Osteoblast (primary cell): Measurements from ENCODE around the gene SLC37A1. TPM values are rescaled to one million over a fixed set of nuclear protein-coding genes. Genes with fewer than 3 reads are reported as not detected.

Source experiments
- DNase-seq: peaks from one replicate; pipeline ENCODE4 v3.0.0; 2011; ENCODE audit warnings: low spot score, mixed read lengths; ENCODE audit not compliant: insufficient read length; ENCODE audit errors: missing footprints
- H2AFZ ChIP-seq: 2 replicates; pipeline ENCODE4 v1.6.0; 2011; ENCODE audit warnings: mild to moderate bottlenecking, low read length
- H3K27ac ChIP-seq: 2 replicates; pipeline ENCODE4 v1.5.1; 2011; ENCODE audit warnings: mild to moderate bottlenecking, low read depth, low read length, moderate library complexity
- H3K27me3 ChIP-seq: 2 replicates; pipeline ENCODE4 v1.6.0; 2012; ENCODE audit warnings: mild to moderate bottlenecking, control low read depth, inconsistent platforms, low read length, moderate library complexity; ENCODE audit not compliant: insufficient read depth
- H3K36me3 ChIP-seq: 2 replicates; pipeline ENCODE4 v1.5.1; 2011; ENCODE audit warnings: mild to moderate bottlenecking, low read length, control low read depth, moderate library complexity; ENCODE audit not compliant: insufficient read depth
- H3K4me1 ChIP-seq: 2 replicates; pipeline ENCODE4 v1.5.1; 2011; ENCODE audit warnings: mild to moderate bottlenecking, low read length, control low read depth, moderate library complexity; ENCODE audit not compliant: insufficient read depth
- H3K4me2 ChIP-seq: 2 replicates; pipeline ENCODE4 v1.6.0; 2011; ENCODE audit warnings: mild to moderate bottlenecking, low read length; ENCODE audit not compliant: insufficient read depth
- H3K4me3 ChIP-seq: fragments of 200-600 bp; sonication (generic); 3 replicates; pipeline ENCODE4 v1.5.1; 2012; ENCODE audit warnings: mild to moderate bottlenecking, low read length, inconsistent platforms; ENCODE audit not compliant: insufficient read depth
- H3K79me2 ChIP-seq: 2 replicates; pipeline ENCODE4 v1.6.0; 2012; ENCODE audit warnings: mild to moderate bottlenecking, low read length, control low read depth, inconsistent platforms; ENCODE audit not compliant: insufficient read depth
- H3K9me3 ChIP-seq: 2 replicates; pipeline ENCODE4 v1.5.1; 2011; ENCODE audit warnings: low read depth, low read length, control low read depth
- H4K20me1 ChIP-seq: 2 replicates; pipeline ENCODE4 v1.6.0; 2012; ENCODE audit warnings: mild to moderate bottlenecking, low read length, control low read depth; ENCODE audit not compliant: insufficient read depth
- total RNA-seq: library from RNA; depleted of rRNA; stranded (reverse); fragments of >200 nt; gene quantifications from 2 replicates; pipeline ENCODE4 v1.2.3, GENCODE V29; 2012
- TF ChIP-seq, protein P1 (sequence below): IDR thresholded peaks from 2 replicates; pipeline ENCODE4 v1.5.1; 2011; ENCODE audit warnings: mild to moderate bottlenecking, low read depth, low read length, moderate library complexity; ENCODE audit errors: extremely low read depth

Gene SLC37A1
- total RNA-seq, 1 donor: 6.9 TPM

DNA sequence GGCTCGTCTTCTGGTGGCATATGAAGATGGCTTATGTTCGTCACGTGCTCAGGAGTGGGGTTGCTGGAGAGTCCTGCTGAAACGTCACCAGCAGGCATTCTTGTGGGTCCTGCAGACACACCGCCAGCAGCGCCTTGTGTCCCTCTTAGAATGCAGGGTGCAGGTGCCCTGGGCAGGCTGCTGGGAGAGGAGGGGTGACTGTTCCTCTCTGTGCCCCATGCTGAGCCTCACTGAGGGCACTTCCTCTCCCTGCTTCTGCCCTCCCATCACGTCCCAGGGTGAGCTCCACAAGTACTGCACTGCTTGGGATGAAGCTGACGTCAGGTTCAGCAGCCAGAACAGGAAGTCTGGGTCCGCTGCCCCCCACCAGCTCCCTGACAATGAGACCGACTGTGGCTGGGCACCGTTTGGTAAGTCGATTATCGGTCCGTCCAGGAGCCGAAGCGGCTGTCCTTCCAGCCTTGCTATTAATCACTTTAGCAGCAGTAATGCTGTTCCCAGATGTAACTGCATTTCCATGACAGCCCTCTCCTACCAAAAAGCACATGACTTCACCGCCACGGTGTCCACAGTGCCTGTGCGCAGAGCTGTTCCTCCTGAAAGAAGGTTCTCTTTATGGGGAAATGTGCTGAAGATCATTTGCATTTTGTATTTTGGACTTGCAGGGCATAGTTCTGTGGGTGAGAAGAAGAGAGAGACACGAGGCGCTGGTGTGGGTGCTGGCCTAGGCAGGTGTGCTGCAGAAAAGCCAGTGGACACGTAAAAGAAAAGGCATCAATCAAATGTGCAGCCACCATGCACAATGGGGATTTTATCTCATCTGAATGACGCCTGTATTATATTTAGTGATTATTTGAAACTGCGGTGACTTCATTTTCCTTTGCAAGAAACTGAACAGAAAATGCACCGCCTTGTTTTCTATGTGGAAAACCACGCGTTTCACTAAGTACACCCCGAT is 21.0 kb downstream of the SLC37A1 start:
- Histone ChIP-seq H3K79me2 (no peaks in the 10 kb centered on the region), H3K36me3 (no peaks in the 10 kb centered on the region), H3K4me2 (no peak overlapping the region), H3K9me3 (no peaks in the 10 kb centered on the region), H2AFZ (no peak overlapping the region), H3K4me1 (no peaks in the 10 kb centered on the region), H4K20me1 (no peaks in the 10 kb centered on the region), H3K27ac (no peak overlapping the region), H3K4me3 (no peak overlapping the region), H3K27me3 (peaks cover 16% of the 10 kb centered on the region)
- TF ChIP-seq, protein P1, sequence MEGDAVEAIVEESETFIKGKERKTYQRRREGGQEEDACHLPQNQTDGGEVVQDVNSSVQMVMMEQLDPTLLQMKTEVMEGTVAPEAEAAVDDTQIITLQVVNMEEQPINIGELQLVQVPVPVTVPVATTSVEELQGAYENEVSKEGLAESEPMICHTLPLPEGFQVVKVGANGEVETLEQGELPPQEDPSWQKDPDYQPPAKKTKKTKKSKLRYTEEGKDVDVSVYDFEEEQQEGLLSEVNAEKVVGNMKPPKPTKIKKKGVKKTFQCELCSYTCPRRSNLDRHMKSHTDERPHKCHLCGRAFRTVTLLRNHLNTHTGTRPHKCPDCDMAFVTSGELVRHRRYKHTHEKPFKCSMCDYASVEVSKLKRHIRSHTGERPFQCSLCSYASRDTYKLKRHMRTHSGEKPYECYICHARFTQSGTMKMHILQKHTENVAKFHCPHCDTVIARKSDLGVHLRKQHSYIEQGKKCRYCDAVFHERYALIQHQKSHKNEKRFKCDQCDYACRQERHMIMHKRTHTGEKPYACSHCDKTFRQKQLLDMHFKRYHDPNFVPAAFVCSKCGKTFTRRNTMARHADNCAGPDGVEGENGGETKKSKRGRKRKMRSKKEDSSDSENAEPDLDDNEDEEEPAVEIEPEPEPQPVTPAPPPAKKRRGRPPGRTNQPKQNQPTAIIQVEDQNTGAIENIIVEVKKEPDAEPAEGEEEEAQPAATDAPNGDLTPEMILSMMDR: no peak
- DNase-seq: no peak

DNA sequence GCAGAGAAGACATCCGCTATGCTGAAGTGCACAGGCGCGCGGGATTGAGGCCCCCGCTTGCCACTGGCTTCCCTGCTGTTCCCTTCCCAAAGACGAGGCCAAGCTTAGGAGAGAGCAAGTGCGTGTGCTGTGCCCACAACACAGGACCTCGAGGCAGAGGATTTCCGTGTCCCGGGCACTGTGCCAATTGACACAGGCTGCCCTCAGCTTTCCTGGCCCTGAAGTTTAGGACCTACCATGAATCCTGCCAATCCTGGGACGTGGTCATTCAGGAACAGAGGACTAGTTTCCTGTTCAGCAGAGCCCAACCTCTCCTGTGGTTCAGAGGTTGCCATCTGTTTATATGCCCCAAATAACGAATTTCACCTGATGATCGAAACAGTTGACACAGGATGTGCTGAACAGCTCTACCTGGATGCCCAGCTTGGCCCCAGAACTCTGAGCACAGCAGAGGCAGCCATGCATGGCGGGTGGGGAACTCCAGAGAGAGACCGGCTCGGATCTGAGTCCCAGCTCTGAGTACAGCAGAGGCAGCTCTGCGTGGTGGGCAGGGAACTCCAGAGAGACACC is 22.0 kb downstream of the SLC37A1 start:
- no peaks in the 10 kb centered on the region for H3K36me3 ChIP-seq
- TF ChIP-seq, protein P1: no peak
- H3K9me3 ChIP-seq: no peaks in the 10 kb centered on the region
- DNase-seq: no peak
- no peak overlapping the region for H3K4me3 ChIP-seq
- no peaks in the 10 kb centered on the region for H4K20me1 ChIP-seq
- H3K4me1 ChIP-seq: no peaks in the 10 kb centered on the region
- peaks cover 16% of the 10 kb centered on the region for H3K27me3 ChIP-seq
- H3K27ac ChIP-seq: no peak overlapping the region
- no peak overlapping the region for H3K4me2 ChIP-seq
- H2AFZ ChIP-seq: no peak overlapping the region
- no peaks in the 10 kb centered on the region for H3K79me2 ChIP-seq

DNA sequence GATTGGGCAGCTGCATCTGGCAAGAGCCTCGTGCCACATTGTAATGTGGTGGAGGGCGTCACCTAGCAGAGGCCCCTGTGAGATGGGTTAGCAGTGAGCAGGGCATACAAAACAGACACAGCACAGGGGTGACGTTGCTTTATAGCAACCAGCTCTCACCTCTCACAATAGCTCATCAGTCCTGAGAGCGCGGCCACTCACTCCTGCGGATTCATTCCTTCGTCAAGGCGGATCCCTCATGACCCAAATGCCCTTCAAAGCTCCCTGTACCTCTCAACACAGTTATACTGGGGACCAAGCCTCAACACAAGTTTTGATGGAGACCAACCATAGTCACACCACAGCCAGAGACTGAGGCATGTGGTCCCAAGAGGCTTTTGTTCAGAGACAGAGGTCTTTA is 22.9 kb downstream of the SLC37A1 start:
- no peak for DNase-seq
- no peaks in the 10 kb centered on the region for H3K79me2 ChIP-seq
- no peaks in the 10 kb centered on the region for H4K20me1 ChIP-seq
- H3K4me2 ChIP-seq: no peak overlapping the region
- no peaks in the 10 kb centered on the region for H3K4me1 ChIP-seq
- H3K9me3 ChIP-seq: no peaks in the 10 kb centered on the region
- no peak overlapping the region for H3K4me3 ChIP-seq
- H3K36me3 ChIP-seq: no peaks in the 10 kb centered on the region
- TF ChIP-seq, protein P1: no peak
- H3K27ac ChIP-seq: no peak overlapping the region
- no peak overlapping the region for H2AFZ ChIP-seq
- peaks cover 9% of the 10 kb centered on the region for H3K27me3 ChIP-seq

DNA sequence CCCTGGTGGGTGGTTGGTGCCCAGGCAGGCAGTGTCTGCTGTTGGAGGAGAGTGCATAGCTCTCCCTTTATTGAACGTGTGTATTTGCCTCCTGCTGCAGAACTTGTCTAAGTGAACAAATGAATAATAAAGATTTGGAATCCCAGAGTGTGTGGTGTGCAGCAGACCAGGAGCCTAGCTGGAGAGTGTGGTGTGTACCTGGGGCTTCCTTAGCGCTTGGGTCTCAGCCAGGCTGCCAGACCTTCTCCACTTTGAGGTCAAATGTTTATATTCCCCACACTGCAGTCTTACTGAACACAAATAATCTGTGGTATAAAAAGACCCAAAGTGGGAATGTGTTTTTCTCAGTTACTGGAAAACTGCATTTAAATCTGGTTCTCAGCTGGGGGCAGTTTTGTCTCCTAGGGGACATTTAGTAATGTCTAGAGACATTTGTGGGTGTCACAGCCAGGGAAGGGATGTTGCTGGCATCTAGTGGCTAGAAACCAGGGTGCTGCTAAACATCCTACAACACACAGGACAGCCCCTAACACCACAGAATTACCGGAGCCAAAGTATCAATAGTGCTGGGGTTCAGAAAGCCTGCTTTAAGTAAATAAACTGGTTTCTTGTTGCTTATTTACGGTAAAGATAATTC is 23.6 kb downstream of the SLC37A1 start:
- no peak overlapping the region for H3K4me2 ChIP-seq
- H3K36me3 ChIP-seq: no peaks in the 10 kb centered on the region
- H2AFZ ChIP-seq: no peak overlapping the region
- no peak overlapping the region for H3K4me3 ChIP-seq
- no peaks in the 10 kb centered on the region for H3K79me2 ChIP-seq
- TF ChIP-seq, protein P1: peak; percentile 38
- H3K27me3 ChIP-seq: peaks cover 6% of the 10 kb centered on the region
- H3K27ac ChIP-seq: no peak overlapping the region
- H3K9me3 ChIP-seq: no peaks in the 10 kb centered on the region
- H3K4me1 ChIP-seq: no peaks in the 10 kb centered on the region
- no peaks in the 10 kb centered on the region for H4K20me1 ChIP-seq
- DNase-seq: no peak
